Upper lobe of right lung (tissue), 1 donor: ENCODE data around the gene LDHB. TPM values are rescaled to one million over a fixed set of nuclear protein-coding genes. Genes with fewer than 3 reads are reported as not detected.
"Not testable (repeated sequence)": the region's sequence is repeated elsewhere in the genome, so short reads cannot be mapped to it uniquely, and the experiment has no call there.

ENCODE experiments used
- ATAC-seq: fragments of 200-7000 bp; cut with Tn5 transposase; one replicate; pipeline ENCODE4 v1.9.1; 2020; ENCODE audit warnings: mild to moderate bottlenecking, moderate library complexity
- DNase-seq: peaks from one replicate; pipeline ENCODE4 v3.0.0-alpha.2; 2020
- H3K27ac ChIP-seq: fragments of 200-600 bp; one replicate; pipeline ENCODE4 v1.8.0; 2022
- H3K27me3 ChIP-seq: fragments of 200-600 bp; one replicate; pipeline ENCODE4 v1.8.0; 2022; ENCODE audit warnings: mild to moderate bottlenecking
- H3K36me3 ChIP-seq: fragments of 200-600 bp; one replicate; pipeline ENCODE4 v1.8.0; 2022
- H3K4me1 ChIP-seq: fragments of 200-600 bp; one replicate; pipeline ENCODE4 v1.8.0; 2022
- H3K4me3 ChIP-seq: fragments of 200-600 bp; one replicate; pipeline ENCODE4 v1.8.0; 2022; ENCODE audit warnings: mild to moderate bottlenecking
- H3K9me3 ChIP-seq: fragments of 200-600 bp; one replicate; pipeline ENCODE4 v1.8.0; 2022
- intact Hi-C: fragments of 100-400 bp; cut with DNase I; formaldehyde crosslinking; loops from one replicate; pipeline ENCODE4 v1.11.0; 2022
- total RNA-seq: library from RNA; stranded (reverse); fragmentation: NEBNext Ultra II Directional; extraction: Animal tissue kit (Norgen Biotek cat#: 25700); gene quantifications from one replicate; pipeline ENCODE4 v1.2.1, GENCODE V29; 2021
- TF ChIP-seq, protein P1 (sequence below): fragments of 200-600 bp; IDR thresholded peaks from one replicate; pipeline ENCODE4 v1.8.0; 2022; ENCODE audit warnings: antibody characterized with exemption
- donor health status: DM: no; HTN: yes; CAD: no; lungs with severe emphysema.

LDHB gene
- total RNA-seq, 1 donor from 2014 or later: 410 TPM

DNA sequence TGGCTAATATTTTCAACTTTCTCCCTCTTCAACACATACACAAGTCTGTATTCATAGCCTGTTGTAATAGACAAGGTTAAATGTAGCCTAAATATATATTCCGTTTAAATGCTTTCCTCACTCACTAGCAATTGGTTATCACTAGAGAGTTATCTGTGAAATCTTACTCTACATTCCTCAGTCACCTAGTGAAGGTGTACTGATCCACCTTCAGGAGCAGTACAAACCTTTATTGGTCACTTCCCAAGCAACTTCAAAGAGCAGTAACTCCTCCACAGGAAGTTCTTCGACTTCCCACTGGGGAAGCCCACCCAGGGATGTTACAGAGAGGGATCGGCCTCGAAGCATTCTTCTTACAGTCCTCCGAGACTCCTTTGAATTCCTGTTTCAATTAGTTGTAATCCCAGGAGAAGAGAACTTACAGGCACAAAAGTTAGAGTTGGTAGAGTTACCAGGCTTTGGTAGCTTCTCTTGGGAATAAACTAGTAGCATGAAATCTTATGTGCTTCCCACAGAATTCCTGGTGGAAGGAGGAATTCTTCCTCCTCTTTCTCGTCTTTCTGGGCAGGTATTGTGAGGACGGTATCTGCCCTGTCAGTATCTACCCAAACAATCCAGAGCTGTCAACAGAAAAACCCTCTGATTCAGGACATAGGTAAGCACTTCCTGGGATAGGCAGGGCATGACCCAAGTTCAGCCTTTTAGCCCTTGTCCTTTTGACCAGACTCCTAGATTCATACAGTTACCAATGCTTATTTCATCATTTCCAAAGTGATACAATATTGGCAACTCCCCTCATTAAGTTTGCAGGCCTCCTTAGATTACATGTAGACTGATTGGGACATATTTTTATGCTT is 53.2 kb downstream of the LDHB start, which contains the start of gene GYS2:
Gene GYS2, minus strand, starts transcription at position 603 of the 857 bp plus-strand sequence. Its CDS starts 255 bp downstream, at position 348.
- Histone ChIP-seq H3K27ac (no peak within 1 kb of the TSS), H3K36me3 (no peaks in the 10 kb centered on the region), H3K4me1 (no peaks in the 10 kb centered on the region), H3K27me3 (no peaks in the 10 kb centered on the region), H3K9me3 (no peaks in the 10 kb centered on the region), H3K4me3 (no peak within 1 kb of the TSS)
- ATAC-seq (no peak), DNase-seq (no peak)
- intact Hi-C loops: no loop called here
- TF ChIP-seq, protein P1, sequence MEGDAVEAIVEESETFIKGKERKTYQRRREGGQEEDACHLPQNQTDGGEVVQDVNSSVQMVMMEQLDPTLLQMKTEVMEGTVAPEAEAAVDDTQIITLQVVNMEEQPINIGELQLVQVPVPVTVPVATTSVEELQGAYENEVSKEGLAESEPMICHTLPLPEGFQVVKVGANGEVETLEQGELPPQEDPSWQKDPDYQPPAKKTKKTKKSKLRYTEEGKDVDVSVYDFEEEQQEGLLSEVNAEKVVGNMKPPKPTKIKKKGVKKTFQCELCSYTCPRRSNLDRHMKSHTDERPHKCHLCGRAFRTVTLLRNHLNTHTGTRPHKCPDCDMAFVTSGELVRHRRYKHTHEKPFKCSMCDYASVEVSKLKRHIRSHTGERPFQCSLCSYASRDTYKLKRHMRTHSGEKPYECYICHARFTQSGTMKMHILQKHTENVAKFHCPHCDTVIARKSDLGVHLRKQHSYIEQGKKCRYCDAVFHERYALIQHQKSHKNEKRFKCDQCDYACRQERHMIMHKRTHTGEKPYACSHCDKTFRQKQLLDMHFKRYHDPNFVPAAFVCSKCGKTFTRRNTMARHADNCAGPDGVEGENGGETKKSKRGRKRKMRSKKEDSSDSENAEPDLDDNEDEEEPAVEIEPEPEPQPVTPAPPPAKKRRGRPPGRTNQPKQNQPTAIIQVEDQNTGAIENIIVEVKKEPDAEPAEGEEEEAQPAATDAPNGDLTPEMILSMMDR: no peak

DNA sequence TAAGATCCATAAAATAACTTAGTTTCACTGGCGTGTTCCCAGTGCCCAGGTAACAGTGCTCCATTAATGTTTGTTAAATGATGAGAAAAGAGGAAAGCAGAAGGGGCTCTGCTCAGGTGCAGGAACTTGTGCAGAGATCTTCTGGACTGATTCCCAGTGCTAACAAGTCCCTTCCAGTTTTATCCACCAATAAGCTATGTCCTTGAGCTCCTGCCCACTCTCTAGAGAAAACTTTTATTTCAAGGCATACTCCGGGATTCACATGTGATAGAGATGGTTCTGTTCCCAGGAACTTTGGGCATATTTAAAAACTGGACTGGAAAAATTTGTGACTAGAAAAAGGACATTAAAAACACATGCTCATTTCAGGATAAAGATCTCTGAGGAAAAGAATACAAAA is 54.9 kb downstream of the LDHB start:
- Histone ChIP-seq H3K9me3 (no peaks in the 10 kb centered on the region), H3K27ac (no peak overlapping the region), H3K36me3 (no peaks in the 10 kb centered on the region), H3K4me1 (no peaks in the 10 kb centered on the region), H3K27me3 (no peaks in the 10 kb centered on the region), H3K4me3 (no peak overlapping the region)
- TF ChIP-seq, protein P1: no peak
- DNase-seq (no peak), ATAC-seq (no peak)
- intact Hi-C loops: no loop called here

DNA sequence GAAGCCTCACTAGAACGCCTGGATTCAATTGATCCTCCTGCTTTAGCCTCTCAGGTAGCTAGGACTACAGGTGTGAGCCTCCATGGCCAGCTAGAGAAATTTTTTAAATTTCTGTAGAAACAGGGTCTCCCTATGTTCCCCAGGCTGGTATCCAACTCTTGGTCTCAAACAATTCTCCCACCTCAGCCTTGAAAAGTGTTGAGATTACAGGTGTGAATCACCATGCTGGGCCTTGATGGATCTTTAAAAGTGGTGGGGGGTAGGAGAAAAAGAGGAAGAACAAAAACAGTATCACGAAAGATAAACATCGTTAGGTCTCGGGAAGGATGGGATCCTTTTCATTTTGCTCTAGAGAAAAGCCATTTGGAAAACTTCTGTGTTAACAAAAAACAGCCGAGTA is 57.4 kb downstream of the LDHB start:
- H3K4me3 ChIP-seq: no peak overlapping the region
- TF ChIP-seq, protein P1: no peak
- no peaks in the 10 kb centered on the region for H3K4me1 ChIP-seq
- ATAC-seq: no peak
- intact Hi-C loops: no loop called here
- H3K36me3 ChIP-seq: no peaks in the 10 kb centered on the region
- H3K27ac ChIP-seq: no peak overlapping the region
- DNase-seq: no peak
- H3K9me3 ChIP-seq: no peaks in the 10 kb centered on the region
- H3K27me3 ChIP-seq: no peaks in the 10 kb centered on the region

DNA sequence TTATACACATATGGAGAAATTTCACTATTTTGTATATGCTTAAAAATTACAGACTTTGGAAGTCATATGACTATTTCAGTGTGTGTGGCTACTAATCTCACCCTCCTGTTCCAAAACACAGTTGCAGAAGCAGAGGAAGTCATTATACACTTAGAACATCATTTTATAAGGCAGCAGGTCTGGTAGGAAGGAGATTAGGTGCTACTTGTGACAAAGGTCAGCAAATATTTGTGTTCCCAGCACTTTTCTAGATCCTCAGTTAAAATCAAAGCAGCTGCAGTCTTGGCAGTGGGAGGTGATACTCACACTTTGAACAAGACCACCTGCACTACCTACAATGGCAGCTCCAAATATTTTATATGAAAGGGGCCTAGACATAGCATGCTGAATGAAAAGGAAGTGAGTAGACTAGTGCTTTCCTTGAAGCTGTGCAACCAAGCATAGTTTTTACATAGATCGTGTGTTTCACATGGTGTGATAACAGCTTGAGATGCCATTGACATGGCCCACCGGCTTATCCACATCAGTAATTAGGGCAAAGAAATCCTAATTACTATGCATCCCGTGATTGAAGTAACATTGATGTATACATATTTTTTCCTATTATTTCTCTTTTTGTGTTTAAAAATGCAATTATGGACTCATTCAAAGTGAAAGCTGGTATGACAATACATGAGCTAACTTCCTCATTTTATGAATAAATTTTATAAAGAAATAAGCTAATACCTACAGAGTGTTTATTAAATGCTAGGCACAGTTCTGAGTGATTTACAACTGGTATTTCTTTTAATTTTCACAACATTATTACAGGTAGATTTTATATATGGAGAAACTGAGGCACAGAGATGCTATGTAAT is 58.3 kb downstream of the LDHB start:
- TF ChIP-seq, protein P1: no peak
- no peak overlapping the region for H3K27ac ChIP-seq
- DNase-seq (no peak), ATAC-seq (no peak)
- no peak overlapping the region for H3K4me3 ChIP-seq
- no peaks in the 10 kb centered on the region for H3K36me3 ChIP-seq
- no peaks in the 10 kb centered on the region for H3K9me3 ChIP-seq
- H3K4me1 ChIP-seq: no peaks in the 10 kb centered on the region
- intact Hi-C loops: no loop called here
- no peaks in the 10 kb centered on the region for H3K27me3 ChIP-seq

DNA sequence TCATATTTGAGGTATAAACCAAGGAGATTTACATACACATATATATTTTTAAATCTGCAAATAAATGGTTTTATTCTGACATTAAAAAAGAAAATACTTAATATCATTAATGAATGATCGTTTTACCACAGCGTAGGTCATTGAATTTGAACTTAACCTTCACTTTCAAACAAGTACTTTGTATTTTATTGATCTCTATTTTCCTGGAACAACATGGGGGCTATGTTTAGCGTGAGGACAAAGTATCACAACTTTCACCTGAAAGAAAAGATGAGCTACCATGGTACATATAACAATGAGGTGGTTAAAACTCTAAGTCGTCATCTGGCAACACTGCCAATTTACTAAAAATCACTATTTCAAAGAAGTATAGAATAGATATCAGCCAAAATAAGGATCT is 59.0 kb downstream of the LDHB start:
- H3K27me3 ChIP-seq: no peaks in the 10 kb centered on the region
- intact Hi-C loops: no loop called here

DNA sequence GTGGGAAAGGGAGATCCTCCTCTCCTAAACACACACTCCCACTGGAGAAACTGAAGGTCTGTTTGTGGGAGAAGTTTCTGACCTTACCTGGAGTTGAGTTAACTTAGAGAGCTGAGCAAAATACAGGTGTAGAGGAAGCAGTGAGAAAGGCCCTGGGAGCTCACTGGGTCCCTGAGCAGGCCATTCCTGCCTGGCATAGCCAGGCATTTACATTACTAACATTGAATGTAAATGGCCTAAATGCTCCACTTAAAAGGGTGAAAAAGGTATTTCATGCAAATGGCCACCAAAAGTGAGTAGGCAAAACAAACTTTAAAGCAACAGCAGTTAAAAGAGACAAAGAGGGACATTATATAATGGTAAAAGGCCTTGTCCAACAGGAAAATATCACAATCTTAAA is 62.3 kb downstream of the LDHB start:
- H3K4me1 ChIP-seq, intact Hi-C loops, DNase-seq, H3K27ac ChIP-seq, H3K4me3 ChIP-seq, H3K36me3 ChIP-seq, ATAC-seq, H3K27me3 ChIP-seq, H3K9me3 ChIP-seq: not testable (repeated sequence)

More for the DNA sequence above, 59.0 kb downstream of the LDHB start:
- Histone ChIP-seq H3K27ac (no peak overlapping the region), H3K36me3 (no peaks in the 10 kb centered on the region), H3K9me3 (no peaks in the 10 kb centered on the region), H3K4me3 (no peak overlapping the region), H3K4me1 (no peaks in the 10 kb centered on the region)
- no peak for DNase-seq
- TF ChIP-seq, protein P1: no peak
- ATAC-seq: no peak
